IMR-90 (cell line): ENCODE data around the gene EIF1.

ENCODE experiments used
- CHD1 ChIP-seq: IDR thresholded peaks from 2 replicates; pipeline ENCODE4 v1.6.1; 2012; ENCODE audit warnings: low read depth, low read length, improper control_type of control experiment
- CTCF ChIP-seq: conservative IDR thresholded peaks from 2 replicates; pipeline ENCODE4 v1.5.1; 2012; ENCODE audit warnings: mild to moderate bottlenecking, low read depth, low read length, improper control_type of control experiment
- FOS ChIP-seq: fragments of 150-350 bp; IDR thresholded peaks from 2 replicates; pipeline ENCODE4 v1.6.1; 2016; ENCODE audit warnings: low read depth, low read length
- MAZ ChIP-seq: IDR thresholded peaks from 2 replicates; pipeline ENCODE4 v1.6.1; 2012; ENCODE audit warnings: low read depth, mild to moderate bottlenecking, low read length, improper control_type of control experiment, moderate library complexity, borderline replicate concordance
- MXI1 ChIP-seq: IDR thresholded peaks from 2 replicates; pipeline ENCODE4 v1.6.1; 2012; ENCODE audit warnings: low read depth, mild to moderate bottlenecking, low read length, moderate library complexity, borderline replicate concordance
- POLR2A ChIP-seq: IDR thresholded peaks from 2 replicates; pipeline ENCODE4 v1.6.1; 2012; ENCODE audit warnings: mild to moderate bottlenecking, low read depth, low read length
- RAD21 ChIP-seq: IDR thresholded peaks from 2 replicates; pipeline ENCODE4 v1.6.1; 2012; ENCODE audit warnings: low read length, improper control_type of control experiment
- RCOR1 ChIP-seq: IDR thresholded peaks from 2 replicates; pipeline ENCODE4 v1.6.1; 2012; ENCODE audit warnings: mild to moderate bottlenecking, low read length, improper control_type of control experiment; ENCODE audit not compliant: insufficient replicate concordance
- RFX5 ChIP-seq: IDR thresholded peaks from 2 replicates; pipeline ENCODE4 v1.8.0; 2012; ENCODE audit warnings: low read depth, mild to moderate bottlenecking, low read length, moderate library complexity
- SMC3 ChIP-seq: fragments of 150-350 bp; IDR thresholded peaks from 2 replicates; pipeline ENCODE4 v1.6.1; 2016; ENCODE audit warnings: low read depth, mild to moderate bottlenecking, antibody characterized with exemption, low read length, moderate library complexity

DNA sequence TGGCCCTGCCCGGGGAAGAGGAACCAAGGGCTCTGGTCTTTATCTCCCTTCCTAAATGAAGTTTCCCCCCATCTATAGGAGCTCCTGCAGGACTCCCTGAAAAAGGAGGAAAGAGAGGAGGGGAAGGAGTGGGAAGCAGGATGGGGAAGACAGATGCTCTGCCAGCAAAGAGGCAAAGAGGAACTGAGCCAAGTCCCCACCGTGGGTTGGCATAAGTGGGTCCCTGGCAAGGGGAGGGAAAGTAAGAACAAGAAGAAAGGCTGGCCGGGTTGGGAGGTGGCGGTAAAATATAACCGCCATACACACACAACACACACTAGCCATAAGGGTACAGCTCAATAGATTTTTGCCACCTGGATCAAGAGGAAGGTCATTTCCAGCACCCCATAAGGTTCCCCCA lies 6.1 kb upstream of the EIF1 start:
- TF ChIP-seq RFX5 (no peak), POLR2A (no peak), CTCF (no peak), FOS (no peak), SMC3 (no peak), MAZ (no peak), RAD21 (no peak), CHD1 (no peak), RCOR1 (no peak), MXI1 (no peak)
